ENCODE data around the gene TMEM97.

Gene TMEM97

GRCh38 chr17:28317099-28317965 lies 1.7 kb upstream of the TMEM97 start:
- DNase-seq, result no peak

DNA sequence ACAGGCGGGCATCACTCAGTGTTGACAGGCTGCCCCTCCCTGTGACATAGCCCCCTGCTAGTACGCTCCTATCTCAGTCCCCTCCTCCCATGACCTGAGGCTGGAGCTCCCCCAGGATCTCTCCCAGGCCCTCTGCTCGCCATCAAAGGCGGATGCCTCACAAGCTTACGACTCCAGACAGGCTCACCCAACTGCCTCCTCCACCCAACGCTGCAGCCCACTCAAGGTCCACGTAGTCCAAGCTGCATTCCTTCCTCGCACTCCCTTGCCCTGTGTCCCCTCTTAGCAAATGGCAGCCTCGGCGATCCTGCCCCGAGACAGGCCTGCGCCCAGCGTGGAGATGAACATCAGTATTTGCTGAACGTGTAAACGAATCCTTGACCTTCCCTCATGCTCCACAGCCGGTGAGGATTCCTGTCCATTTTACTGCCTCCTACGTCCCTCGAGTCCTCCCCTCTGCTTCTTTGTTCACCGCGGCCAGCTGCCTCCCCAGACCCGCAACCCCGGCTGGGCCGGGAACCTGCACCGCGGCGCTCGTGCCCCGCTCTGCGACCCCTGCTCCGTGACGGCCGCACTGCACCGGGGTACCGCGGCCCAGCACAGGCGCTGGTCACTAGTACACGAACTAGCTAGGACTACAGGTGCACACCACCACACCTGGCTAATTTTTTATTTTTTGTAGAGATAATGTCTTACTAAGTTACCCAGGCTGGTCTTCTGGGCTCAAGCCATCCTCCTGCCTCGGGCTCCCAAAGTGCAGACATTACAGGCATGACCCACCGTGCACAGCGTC lies 838 bp upstream of the TMEM97 start:
- DNase-seq, result no peak

DNA sequence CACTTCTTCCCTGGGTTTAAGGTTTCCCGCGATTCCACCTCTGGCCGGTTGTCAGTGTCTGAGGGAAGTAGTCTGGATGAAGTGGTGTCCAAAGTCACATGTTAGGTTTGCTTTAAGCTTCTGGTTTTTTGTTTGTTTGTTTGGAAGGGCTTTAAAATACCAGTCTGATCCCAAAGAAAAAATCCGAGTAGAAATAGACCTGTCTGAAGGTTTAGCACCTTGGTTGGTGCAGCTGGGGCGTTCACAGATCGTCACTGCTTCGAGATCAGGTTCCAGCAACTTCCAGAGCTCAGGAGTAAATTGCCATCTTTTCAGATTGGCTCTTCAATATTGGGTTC lies 567 bp downstream of the TMEM97 start:
- DNase-seq, result no peak

DNA sequence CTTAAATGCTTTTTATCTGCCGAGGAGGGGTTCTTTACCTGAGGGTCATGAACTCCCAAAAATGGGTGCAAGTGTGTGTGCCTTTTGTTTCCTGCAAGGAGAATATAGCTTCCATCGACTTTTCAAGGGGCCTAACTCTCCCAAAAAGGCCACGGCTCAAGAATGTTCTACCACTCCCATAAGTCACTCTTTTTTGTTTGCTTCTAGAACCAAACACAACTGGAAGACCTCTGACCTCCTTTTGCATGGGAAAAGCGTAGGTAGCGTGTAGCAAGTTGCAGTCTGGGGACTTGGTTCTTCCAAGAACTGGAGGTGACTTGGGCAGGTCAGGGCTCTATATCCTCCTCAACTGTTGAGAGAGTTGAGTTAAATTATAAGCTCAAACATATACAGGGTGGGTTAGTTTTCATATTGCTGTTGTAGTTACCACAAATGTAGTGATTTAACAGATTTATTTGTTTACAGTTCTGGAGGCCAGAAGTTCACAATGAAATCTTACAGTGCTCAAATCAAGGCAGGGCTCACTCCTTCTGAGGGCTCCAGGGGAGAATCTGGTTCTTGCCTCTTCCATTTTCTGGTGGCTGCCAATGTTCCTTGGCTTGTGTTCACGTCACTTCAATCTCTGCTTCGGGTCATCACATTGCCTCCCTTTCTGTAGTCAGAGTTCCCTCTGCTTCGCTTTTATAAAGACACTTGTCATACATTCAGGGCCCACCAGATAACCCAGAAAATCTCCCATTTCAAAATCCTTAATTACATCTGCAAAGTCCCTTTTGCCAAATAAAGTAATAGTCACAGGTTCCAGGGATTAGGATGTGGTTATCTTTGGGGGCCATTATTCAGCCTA lies 1.4 kb downstream of the TMEM97 start:
- DNase-seq, result no peak

DNA sequence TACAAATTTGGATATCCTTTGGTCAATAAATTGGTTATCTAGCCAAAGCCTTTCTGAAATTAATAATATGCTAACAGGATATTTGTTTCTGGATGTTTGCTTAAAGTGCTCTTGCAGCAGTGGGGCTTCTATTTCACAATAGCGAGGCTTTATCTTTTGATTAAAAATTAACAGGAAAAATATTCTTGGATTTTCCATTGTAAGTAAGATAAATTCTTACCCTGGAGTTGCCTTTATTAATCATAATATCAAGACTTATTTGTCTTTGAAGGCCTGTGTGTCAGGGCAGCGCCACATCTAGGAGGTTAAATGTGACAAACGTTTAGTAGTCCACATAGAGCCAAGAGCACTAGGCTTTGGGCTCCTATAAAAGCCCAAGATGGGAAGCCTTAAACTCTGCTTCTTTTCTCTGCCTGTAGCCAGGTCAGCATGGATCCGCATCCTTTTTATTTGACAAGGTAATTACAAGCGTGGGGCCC lies 5.3 kb downstream of the TMEM97 start:
- no peak for DNase-seq

DNA sequence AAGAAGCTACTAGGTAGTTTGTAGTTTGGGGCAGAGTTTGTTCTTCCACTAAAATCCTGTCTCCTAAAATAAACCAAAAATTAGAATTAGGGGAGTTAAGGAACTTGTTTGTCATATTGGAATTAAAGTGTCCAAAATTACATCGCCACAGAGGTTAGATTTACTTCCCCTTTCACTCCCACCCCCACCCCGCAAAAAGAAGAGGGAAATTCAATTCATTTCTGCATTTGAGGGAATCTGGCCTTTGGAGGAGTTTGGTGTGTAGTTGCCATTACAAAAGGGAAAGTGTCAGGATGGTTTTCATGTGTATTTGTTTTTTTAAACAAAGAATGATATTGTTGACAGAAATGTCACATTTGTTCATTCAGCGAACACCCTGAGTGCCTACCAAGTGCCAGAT lies 5.8 kb downstream of the TMEM97 start:
- DNase-seq, result peak; percentile 48 to 70 (median 66)

GRCh38 chr17:28325211-28325610 lies 6.2 kb downstream of the TMEM97 start:
- no peak for DNase-seq

GRCh38 chr17:28326114-28326513 lies 7.1 kb downstream of the TMEM97 start:
- DNase-seq, result no peak

GRCh38 chr17:28327031-28327607 lies 8.1 kb downstream of the TMEM97 start:
- no peak for DNase-seq

DNA sequence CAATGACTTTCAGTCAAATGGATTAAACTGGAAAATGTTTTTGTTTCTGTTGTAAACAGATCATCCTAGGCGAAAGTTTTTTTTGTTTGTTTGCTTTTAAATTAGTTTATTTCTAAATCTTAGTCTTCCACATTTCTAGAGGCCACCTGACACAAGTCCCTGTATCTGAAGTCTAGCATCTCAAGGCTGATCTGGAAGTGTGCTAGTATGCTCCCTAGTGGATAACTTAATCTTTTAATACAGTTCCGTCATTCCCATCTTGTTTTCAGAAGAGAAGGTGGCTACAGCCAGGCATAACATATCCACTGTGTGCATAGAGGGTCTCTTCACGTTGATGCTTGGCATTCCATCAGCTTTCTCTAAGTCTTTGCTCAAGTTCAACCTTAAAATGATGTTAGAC lies 8.7 kb downstream of the TMEM97 start:
- no peak for DNase-seq

- no peak for DNase-seq
Measured at GRCh38 chr17:28328325-28328724, 9.3 kb downstream of the TMEM97 start.

DNA sequence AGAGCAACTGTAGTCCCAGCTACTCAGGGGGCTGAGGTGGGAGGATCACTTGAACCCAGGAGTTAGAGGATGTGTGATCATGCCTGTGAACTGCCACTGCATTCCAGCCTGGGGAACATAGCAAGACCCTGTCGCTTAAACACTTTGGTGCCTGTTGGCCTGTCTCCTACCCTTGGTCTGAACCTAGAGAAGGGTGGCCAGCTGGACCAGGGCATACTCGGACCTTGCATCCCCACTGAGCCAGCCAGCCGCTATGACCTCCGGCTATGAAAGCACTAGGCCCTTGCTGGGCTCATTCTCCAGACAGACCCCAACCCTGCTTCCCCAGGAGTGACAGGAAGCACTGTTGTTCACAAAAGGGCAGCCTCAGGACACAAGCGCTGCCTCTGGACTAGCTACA lies 11.7 kb downstream of the TMEM97 start:
- no peak for DNase-seq

GRCh38 chr17:28331891-28332420 lies 13.0 kb downstream of the TMEM97 start:
- no peak for DNase-seq

DNA sequence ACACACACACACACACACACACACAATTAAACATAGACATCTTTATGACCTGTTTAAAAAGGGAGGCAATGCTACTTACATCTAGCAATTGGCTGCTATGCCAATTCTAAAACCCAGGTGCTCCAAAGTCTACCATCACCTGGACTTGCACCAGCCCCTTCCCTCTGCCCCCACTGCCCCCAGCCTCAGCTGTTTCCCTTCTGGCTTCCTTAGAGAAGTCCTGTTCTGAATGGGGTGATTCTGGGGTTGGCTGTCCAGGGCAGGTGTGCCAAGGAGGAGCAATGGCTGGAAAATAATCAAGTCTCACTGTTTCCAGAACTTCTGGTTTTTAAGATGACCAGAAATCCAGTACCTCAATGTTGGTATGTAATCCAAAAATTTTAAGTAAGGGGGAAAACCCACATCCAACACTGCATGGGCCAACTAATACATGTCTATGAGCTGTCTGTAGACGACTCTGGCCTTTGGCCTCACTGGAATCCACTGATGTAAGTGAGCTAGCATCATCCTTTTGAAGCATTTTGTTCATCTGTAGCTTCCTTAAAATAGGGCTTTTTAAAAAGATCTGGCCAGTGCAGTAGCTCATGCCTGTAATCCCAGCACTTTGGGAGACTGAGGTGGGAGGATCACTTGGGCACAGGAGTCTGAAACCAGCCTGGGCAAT lies 14.2 kb downstream of the TMEM97 start:
- no peak for DNase-seq

- DNase-seq, result peak; percentile 36 to 60 (median 43)
Measured at GRCh38 chr17:28334171-28334570, 15.2 kb downstream of the TMEM97 start.

GRCh38 chr17:28334666-28335200 lies 15.7 kb downstream of the TMEM97 start:
- DNase-seq, result no peak

GRCh38 chr17:28335201-28335958 lies 16.4 kb downstream of the TMEM97 start, which contains the start of the genes IFT20 and TNFAIP1:
TSS of gene IFT20 (minus strand) at chr17:28335472. CDS start at chr17:28331985, 3,487 bp downstream.
TSS of gene TNFAIP1 (plus strand) at chr17:28335761. CDS start at chr17:28339522, 3,761 bp downstream.
- peak; percentile 99 to 100 (median 99) for DNase-seq

DNA sequence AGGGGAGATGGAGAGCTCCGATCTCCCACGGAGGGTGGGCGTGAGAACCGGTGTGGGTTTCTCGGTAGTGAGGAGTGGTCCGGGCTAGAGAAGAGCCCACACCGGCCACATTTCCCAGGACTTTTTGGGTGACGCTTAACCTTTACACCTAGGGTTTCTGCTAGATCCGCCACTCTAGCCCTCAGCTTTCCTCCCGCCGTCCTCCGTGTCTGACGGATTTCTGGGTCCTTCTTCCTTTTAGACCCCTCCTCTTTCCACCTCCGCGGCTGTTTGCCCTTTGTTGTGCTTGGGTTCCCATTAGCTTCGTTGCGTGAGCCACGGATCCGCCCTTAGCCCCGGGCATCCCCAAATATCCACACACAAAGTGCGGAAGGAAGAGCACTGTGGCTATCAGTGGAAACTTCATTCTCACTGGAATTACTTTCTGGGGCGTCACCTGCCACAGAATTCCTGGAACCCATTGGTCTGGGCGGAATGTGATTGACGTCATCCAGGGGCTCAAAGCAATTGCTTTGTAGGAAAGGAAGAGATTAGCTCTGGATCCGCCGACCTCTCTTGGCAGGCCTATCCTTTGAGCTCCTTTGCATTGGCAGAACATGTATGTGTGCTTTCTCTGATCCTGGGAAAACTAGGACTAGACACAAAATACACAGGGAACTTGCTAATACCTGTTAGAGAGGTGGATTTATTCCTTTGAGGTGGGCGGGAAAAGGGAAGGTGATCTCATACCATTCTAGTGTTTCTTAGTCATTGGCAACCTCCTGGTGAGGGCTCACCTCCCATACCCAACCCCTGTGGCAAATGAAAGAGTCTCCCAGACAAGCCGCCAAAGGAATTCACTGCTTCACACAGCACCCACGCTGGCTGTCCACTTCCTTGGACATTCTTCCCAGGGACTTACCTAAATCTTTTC lies 17.2 kb downstream of the TMEM97 start:
- peak; percentile 67 to 81 (median 73) for DNase-seq

- no peak for DNase-seq
Measured at GRCh38 chr17:28338056-28338768, 19.2 kb downstream of the TMEM97 start.
